Adipose tissue (tissue), 3 donors: ENCODE measurements around the gene KDM6A. TPM values are rescaled to one million over a fixed set of nuclear protein-coding genes. Genes with fewer than 3 reads are reported as not detected.
"Not testable (repeated sequence)": the region's sequence is repeated elsewhere in the genome, so short reads cannot be mapped to it uniquely, and the experiment has no call there.

ENCODE experiments used
- H3K27ac ChIP-seq: one replicate; pipeline ENCODE4 v1.5.1; 2013; ENCODE audit warnings: low read depth, low read length
- WGBS, 3 donors: extraction: QIAGEN DNeasy Blood & Tissue Kit; methylation state at CpG; one replicate each; pipeline ENCODE4 v1.1.7; 2013; 5-methylcytosine and 5-hydroxymethylcytosine counted together
- polyA plus RNA-seq, 3 donors: library from polyadenylated mRNA; stranded (reverse); fragments of 200-250 nt; gene quantifications; one replicate each; pipeline ENCODE4 v1.2.3, GENCODE V29; 2013
- donor health status: healthy with polysubstance abuse.
- donor health status: Bipolar disorder and iron deficiency.
- donor health status: healthy.

Gene KDM6A
- polyA plus RNA-seq, result 10 to 100 TPM in 1 of 3 donors, 1 to 10 TPM in 2; 3.9 to 12.3 (median 6.4) TPM

DNA sequence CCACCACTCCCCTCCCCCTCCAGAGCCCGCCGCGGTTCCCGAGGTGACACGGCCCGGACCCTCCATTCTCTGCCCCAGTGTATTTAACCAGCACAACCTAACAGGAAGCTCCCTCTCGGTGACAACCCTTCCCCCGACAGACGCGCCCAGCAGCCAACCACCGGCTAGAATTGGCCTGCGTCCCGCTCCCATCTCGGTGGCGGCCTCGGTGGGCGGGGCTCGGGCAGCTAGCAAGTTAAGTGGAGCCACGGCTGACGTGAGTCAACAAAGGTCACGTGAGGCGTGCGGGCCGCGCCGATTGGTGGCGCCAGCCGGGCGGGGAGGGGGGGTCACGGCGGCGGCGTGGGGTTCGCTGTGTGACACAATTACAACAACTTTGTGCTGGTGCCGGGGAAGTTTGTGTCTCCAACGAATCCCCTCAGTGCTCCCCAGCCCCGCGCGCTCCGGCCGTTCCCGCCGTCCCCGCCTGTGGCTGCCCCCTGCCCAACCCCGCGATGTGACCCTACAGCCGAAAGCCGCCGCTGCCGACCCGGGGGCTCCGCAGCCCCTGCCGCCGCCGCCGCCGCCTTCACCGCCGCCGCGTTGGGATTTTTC is at the start of gene KDM6A:
Gene KDM6A (plus strand): TSS at position 368 of the 594 bp plus-strand sequence. CDS start 364 bp downstream, outside the sequence.
- H3K27ac ChIP-seq, result peak within 1 kb of the TSS; percentile 98
- WGBS, 3 donors, result 0 to 1% (median 0%) methylated on average over 7 to 56 of the region's 61 CpGs

DNA sequence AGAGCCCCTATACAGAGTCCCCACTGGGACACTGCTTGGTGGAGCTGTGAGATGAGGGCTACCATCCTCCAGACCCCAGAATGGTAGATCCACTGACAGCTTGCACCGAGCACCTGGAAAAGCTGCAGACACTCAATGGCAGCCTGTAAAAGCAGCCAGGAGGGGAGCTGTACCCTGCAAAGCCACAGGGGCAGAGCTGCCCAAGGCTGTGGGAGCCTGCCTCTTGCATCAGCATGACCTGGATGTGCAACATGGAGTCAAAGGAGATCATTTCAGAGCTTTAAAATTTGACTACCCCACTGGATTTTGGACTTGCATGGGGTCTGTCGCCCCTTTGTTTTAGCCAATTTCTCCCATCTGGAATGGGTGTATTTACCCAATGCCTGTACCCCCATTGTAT is 49.8 kb upstream of the KDM6A start:
- 96 to 100% (median 100%) methylated on average over 2 of the region's 2 CpGs for WGBS, 3 donors
- H3K27ac ChIP-seq, result not testable (repeated sequence)

GRCh38 chrX:44828008-44828605 is 44.9 kb upstream of the KDM6A start:
- no peak overlapping the region for H3K27ac ChIP-seq
- 75 to 86% (median 75%) methylated on average over 4 of the region's 4 CpGs for WGBS, 3 donors

DNA sequence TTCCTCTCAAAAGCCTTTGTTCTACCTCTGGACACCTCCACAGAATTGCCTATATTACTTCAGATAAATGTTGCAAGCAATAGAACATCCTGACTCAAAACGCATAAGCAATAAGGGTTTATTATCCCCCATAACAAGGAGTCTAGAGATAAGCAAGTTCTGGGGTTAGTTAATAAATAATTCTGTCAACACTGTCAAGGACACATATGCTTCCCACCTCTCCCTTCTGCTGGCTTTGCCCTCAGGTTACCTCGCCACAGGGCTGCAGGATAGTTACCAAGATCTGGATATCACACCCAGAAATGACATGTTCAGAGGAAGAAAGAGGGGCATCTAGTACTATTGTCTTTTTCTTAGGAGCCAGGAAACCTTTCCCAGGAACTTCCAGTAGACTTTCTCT is 43.2 kb upstream of the KDM6A start:
- WGBS, 3 donors, result 23 to 62% (median 59%) methylated on average over 2 of the region's 2 CpGs
- H3K27ac ChIP-seq, result no peak overlapping the region

- 87 to 93% (median 92%) methylated on average over 10 of the region's 10 CpGs for WGBS, 3 donors
- no peak overlapping the region for H3K27ac ChIP-seq
Observed at GRCh38 chrX:44842550-44843317, 30.3 kb upstream of the KDM6A start.

GRCh38 chrX:44843318-44843702 is 29.7 kb upstream of the KDM6A start:
- H3K27ac ChIP-seq, result no peak overlapping the region
- 68 to 94% (median 85%) methylated on average over 2 of the region's 2 CpGs for WGBS, 3 donors

DNA sequence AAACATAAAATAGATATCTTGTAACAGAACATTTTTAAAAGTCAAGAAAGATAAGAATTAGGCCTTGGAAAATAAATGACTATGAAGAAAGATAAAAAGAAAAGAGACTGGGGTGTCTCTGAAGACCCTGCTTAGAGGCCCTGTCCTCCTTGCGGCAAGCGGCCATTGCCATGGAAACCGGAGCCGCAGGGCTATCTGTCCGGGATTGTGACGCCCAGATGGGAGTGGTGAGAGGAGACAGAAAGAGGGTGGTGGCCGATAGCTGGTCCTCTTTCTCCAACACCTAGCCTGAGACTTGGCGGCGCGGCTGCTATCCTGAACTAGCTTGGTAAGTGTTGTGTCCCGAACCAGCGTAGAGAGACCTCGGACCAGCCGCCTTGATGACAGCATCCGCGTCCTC is 29.2 kb upstream of the KDM6A start, which contains the start of gene DUSP21:
Gene DUSP21 (plus strand): TSS at position 269 of the 400 bp plus-strand sequence. CDS start 112 bp downstream, at position 381.
- 89 to 95% (median 93%) methylated on average over 12 to 16 of the region's 16 CpGs for WGBS, 3 donors

GRCh38 chrX:44844204-44844603 is 28.8 kb upstream of the KDM6A start:
- 94 to 98% (median 98%) methylated on average over 24 to 26 of the region's 26 CpGs for WGBS, 3 donors
- H3K27ac ChIP-seq, result no peak overlapping the region

More for the DNA sequence above, 29.2 kb upstream of the KDM6A start, which contains the start of gene DUSP21:
- no peak within 1 kb of the TSS for H3K27ac ChIP-seq

- H3K27ac ChIP-seq, result not testable (repeated sequence)
- whole genome bisulfite sequencing, 3 donors, result 88 to 93% (median 91%) methylated on average over 6 of the region's 6 CpGs
Observed at GRCh38 chrX:44850891-44851290, 22.1 kb upstream of the KDM6A start.

DNA sequence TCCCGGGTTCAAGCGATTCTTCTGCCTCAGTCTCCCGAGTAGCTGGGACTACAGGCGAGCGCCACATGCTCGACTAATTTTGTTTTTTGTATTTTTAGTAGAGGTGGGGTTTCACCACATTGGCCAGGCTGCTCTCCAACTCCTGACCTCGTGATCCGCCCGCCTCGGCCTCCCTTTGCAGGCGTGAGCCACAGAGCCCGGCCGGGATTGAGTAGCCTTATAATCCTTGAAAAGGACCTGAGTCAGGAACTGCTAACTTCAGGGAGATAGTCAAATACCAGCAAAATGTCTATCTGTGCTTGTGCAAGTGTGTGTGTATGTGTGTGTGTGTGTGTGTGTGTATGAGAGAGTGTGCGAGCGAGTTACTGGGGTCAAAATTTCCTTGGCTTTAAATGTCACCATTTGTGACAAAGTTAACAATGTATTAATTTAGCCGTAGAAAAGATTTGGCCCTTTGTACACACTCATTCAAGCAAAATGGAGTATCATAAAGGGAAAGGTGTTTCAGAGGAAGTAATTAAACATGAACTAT is 1.8 kb upstream of the KDM6A start:
- no peak overlapping the region for H3K27ac ChIP-seq
- WGBS, 3 donors, result 29 to 76% (median 70%) methylated on average over 15 to 16 of the region's 16 CpGs

- no peak overlapping the region for H3K27ac ChIP-seq
- 0 to 1% (median 0%) methylated on average over 34 to 60 of the region's 60 CpGs for WGBS, 3 donors
Observed at GRCh38 chrX:44871931-44872820, 812 bp upstream of the KDM6A start.

DNA sequence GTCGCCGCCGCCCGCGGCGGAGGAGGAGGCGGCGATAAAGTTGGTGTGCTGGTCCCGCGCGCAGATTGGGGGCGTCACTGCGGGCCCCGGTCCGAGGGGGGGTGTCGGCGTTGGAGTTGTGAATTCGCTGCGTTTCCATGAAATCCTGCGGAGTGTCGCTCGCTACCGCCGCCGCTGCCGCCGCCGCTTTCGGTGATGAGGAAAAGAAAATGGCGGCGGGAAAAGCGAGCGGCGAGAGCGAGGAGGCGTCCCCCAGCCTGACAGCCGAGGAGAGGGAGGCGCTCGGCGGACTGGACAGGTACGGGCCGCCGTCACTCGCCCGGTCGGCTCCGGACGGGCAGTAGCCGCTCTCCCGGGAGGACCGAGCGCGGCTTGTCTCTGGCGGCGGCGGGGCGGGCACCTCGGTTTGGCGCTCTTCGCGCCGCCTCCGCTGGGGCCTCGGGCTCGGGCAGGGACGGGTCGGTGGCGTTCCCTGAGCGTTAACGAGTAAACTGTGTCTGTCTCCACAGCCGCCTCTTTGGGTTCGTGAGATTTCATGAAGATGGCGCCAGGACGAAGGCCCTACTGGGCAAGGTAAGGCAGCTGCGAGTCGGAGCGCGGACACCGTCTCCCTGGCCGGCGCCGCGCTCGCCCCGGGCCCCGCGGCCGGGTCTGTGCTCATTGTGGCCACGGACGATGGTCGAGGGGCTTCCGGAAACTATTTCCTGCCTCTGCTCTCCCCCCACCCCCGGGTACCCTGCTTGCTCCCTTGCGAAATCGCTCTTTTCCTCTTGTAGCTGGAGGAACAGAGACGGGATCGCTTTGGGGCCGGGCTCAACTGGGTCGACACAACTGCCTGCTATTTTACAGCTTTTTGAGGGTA is 658 bp downstream of the KDM6A start:
- WGBS, 3 donors, result 0 to 1% (median 0%) methylated on average over 61 to 98 of the region's 99 CpGs
- H3K27ac ChIP-seq, result peak overlapping the region; percentile 98

DNA sequence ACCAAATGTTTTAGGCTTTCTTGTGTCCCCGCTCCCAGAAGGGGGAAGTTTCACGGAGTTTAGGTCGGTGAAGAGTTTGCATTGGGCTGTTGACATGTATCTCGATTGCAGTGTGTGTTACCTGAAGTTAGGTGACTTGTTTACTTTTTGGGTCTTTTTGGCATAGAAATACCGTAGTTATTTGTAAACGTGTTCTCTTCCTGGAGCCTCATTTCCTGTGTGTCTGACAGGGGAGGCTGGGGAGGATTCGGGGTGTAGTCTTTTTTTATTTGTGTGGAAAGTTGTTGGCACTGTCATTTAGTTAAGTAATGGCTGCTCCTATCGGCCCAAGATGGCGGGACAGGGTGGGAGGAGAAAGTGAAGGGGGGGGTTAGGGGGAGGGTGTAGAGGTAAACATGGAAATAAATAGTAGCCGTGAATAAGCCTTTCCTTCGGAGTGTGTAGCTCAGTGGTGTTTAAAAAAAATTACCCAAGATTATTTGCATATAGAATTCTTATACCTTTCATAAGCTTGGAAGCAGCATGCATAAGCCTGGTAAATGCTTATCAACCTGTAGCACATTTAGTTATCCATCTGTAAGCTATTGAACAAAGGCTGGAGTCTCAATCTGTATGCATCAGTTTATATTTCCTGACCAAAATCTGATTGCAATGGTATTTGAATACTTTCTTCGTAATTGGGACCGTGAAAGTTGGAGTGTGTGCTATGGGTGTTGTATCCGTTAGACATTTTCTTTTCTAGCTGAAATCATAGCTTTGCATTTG is 1.6 kb downstream of the KDM6A start:
- WGBS, 3 donors, result 0 to 3% (median 0%) methylated on average over 14 of the region's 14 CpGs

DNA sequence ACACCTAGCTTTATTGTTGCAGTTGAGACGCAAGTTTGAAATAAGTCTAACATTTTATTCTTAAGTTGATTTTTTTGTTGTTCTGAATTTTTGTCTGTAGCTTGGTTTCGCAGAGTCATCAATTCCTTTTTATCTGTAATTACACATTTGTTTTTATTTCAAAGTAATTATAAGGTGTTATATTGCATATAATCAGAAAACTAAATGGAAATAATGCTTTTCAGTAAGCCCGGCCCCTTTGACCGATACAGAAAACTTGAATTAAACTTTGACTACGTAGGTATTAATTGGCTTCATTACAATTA is 2.1 kb downstream of the KDM6A start:
- WGBS, 3 donors, result 4 to 23% (median 10%) methylated on average over 5 of the region's 5 CpGs
- no peak overlapping the region for H3K27ac ChIP-seq

More for the DNA sequence above, 1.6 kb downstream of the KDM6A start:
- H3K27ac ChIP-seq, result no peak overlapping the region

- no peak overlapping the region for H3K27ac ChIP-seq
- WGBS, 3 donors, result 15 to 34% (median 20%) methylated on average over 4 of the region's 4 CpGs
Observed at GRCh38 chrX:44876086-44876485, 3.1 kb downstream of the KDM6A start.

- WGBS, 3 donors, result 89 to 90% (median 90%) methylated on average over 19 of the region's 19 CpGs
- H3K27ac ChIP-seq, result no peak overlapping the region
Observed at GRCh38 chrX:44876767-44877166, 3.8 kb downstream of the KDM6A start.

DNA sequence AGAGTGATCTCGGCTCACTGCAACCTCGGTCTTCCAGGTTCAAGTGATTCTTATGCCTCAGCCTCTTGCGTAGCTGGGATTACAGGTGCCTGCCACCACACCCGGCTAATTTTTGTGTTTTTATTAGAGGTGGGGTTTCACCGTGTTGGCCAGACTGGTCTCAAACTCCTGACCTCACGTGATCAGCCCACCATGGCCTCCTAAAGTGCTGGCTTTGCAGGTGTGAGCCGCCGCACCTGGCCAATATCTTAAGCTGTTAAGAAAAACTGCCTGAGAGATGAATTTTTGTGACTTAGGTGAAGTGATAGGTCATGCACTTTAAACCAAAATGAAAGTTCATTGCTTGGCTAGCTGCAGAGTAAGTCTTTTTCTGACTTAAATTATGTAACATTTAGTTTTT is 5.8 kb downstream of the KDM6A start:
- 88 to 90% (median 89%) methylated on average over 8 of the region's 8 CpGs for WGBS, 3 donors

More for the DNA sequence above, 5.8 kb downstream of the KDM6A start:
- no peak overlapping the region for H3K27ac ChIP-seq
